ENCODE measurements around the gene RAX2. TPM values are rescaled to one million over a fixed set of nuclear protein-coding genes. Genes with fewer than 3 reads are reported as not detected.

The RAX2 gene
- total and polyA plus RNA-seq, 10 donors, result not detected

GRCh38 chr19:3808420-3809143 is 36.6 kb upstream of the RAX2 start:
- DNase-seq, result peak; percentile 72
- no peaks in the 10 kb centered on the region for H3K9me3 ChIP-seq
- no peak for TF ChIP-seq POLR2A (IDR thresholded peaks at IDR 0.05)
- TF ChIP-seq POLR2AphosphoS5 (IDR thresholded peaks at IDR 0.05), result no peak
- TF ChIP-seq CTCF (IDR thresholded peaks at IDR 0.05 in 8 of 11, conservative IDR thresholded peaks at IDR 0.05 in 3 of 11), result no peak
- no peaks in the 10 kb centered on the region for H3K36me3 ChIP-seq
- peak overlapping the region in 3 of 8 donors; percentile 40 to 55 (median 43) for H3K27ac ChIP-seq
- 86 to 88% (median 87%) methylated on average over 8 to 33 of the region's 33 CpGs for WGBS, 5 donors
- peaks cover 28 to 72% (median 49%) of the 10 kb centered on the region in 6 donors for H3K4me1 ChIP-seq
- intact Hi-C loops (cut with DNase I; ENCODE audit: low total_unique reads), result no loop called here
- peaks cover 0 to 12% (median 3%) of the 10 kb centered on the region in 7 donors for H3K27me3 ChIP-seq (replicated peaks in 1 of 7)
- H3K4me3 ChIP-seq, result no peak overlapping the region

GRCh38 chr19:3807574-3808354 is 35.7 kb upstream of the RAX2 start:
- Histone ChIP-seq H3K27me3 (replicated peaks in 1 of 7) (peaks cover 0 to 20% (median 3%) of the 10 kb centered on the region in 7 donors), H3K27ac (peak overlapping the region in 2 of 8 donors; percentile 40 to 55), H3K36me3 (no peaks in the 10 kb centered on the region), H3K9me3 (no peaks in the 10 kb centered on the region), H3K4me3 (no peak overlapping the region), H3K4me1 (peaks cover 19 to 63% (median 41%) of the 10 kb centered on the region in 6 donors)
- 92 to 97% (median 96%) methylated on average over 29 to 35 of the region's 35 CpGs for WGBS, 5 donors
- DNase-seq, result no peak
- intact Hi-C loops (cut with DNase I; ENCODE audit: low total_unique reads), result no loop called here
- no peak for TF ChIP-seq CTCF (IDR thresholded peaks at IDR 0.05 in 8 of 11, conservative IDR thresholded peaks at IDR 0.05 in 3 of 11)
- TF ChIP-seq POLR2AphosphoS5 (IDR thresholded peaks at IDR 0.05), result no peak
- no peak for TF ChIP-seq POLR2A (IDR thresholded peaks at IDR 0.05)

- intact Hi-C loops (cut with DNase I; ENCODE audit: low total_unique reads), result no loop called here
- Histone ChIP-seq H3K36me3 (no peaks in the 10 kb centered on the region), H3K4me1 (peaks cover 15 to 61% (median 36%) of the 10 kb centered on the region in 6 donors), H3K4me3 (no peak overlapping the region), H3K27me3 (replicated peaks in 1 of 7) (peaks cover 0 to 27% (median 6%) of the 10 kb centered on the region in 7 donors), H3K9me3 (no peaks in the 10 kb centered on the region), H3K27ac (peak overlapping the region in 1 of 8 donors; percentile 30)
- 68 to 84% (median 78%) methylated on average over 11 to 19 of the region's 19 CpGs for WGBS, 5 donors
- DNase-seq, result no peak
- no peak for TF ChIP-seq POLR2A (IDR thresholded peaks at IDR 0.05)
Measured at GRCh38 chr19:3807131-3807480, 35.1 kb upstream of the RAX2 start.

GRCh38 chr19:3805859-3806258 is 33.8 kb upstream of the RAX2 start:
- Histone ChIP-seq H3K4me1 (peaks cover 13 to 61% (median 36%) of the 10 kb centered on the region in 6 donors), H3K9me3 (no peaks in the 10 kb centered on the region), H3K4me3 (no peak overlapping the region), H3K27ac (no peak overlapping the region), H3K27me3 (replicated peaks in 1 of 7) (peaks cover 0 to 39% (median 19%) of the 10 kb centered on the region in 7 donors), H3K36me3 (no peaks in the 10 kb centered on the region)
- 87 to 93% (median 91%) methylated on average over 17 to 29 of the region's 29 CpGs for WGBS, 5 donors
- TF ChIP-seq POLR2AphosphoS5 (IDR thresholded peaks at IDR 0.05) (no peak), POLR2A (IDR thresholded peaks at IDR 0.05) (no peak), CTCF (IDR thresholded peaks at IDR 0.05 in 8 of 11, conservative IDR thresholded peaks at IDR 0.05 in 3 of 11) (no peak)
- DNase-seq, result no peak
- intact Hi-C loops (cut with DNase I; ENCODE audit: low total_unique reads), result no loop called here
